K562 (cell line): ENCODE results near the gene OR13F1. TPM values are rescaled to one million over a fixed set of nuclear protein-coding genes. Genes with fewer than 3 reads are reported as not detected.

Experiments
- ATAC-seq: fragments of 200-7000 bp; cut with Tn5 transposase; 3 replicates; pipeline ENCODE4 v1.9.1; 2020; ENCODE audit warnings: moderate library complexity
- BruUV-seq: library from RNA; stranded (reverse); fragments of 400-500 nt; replicated peaks from 2 replicates; lab custom pipeline; 2021; lab: Mats Ljungman, UMichigan
- CTCF ChIA-PET: fragments of 300-600 bp; formaldehyde crosslinking; extraction: SDS; loops from one replicate; lab custom pipeline; 2021; ENCODE audit warnings: low intra/inter-chr PET ratio; lab: Yijun Ruan, JAX
- POLR2A ChIA-PET: fragments of 300-600, 350-650 bp; sonication (Branson Sonifier 250); formaldehyde crosslinking; extraction: SDS; loops from one replicate; lab custom pipeline; 2021; ENCODE audit warnings: antibody characterized with exemption, inconsistent platforms; lab: Yijun Ruan, JAX
- DNase-seq, 4 experiments: peaks; one replicate each; pipeline versions ENCODE4 v3.0.0 to v3.0.0-alpha.2; 2011 to 2018; ENCODE audit warnings: low spot score in 3 of 4, mixed read lengths in 3 of 4; ENCODE audit errors: extremely low read depth in 1 of 4
- FAIRE-seq: peaks from 2 replicates; lab custom pipeline; 2011; peaks lifted over from hg19 to GRCh38; lab: Jason Lieb, UNC
- H2AFZ ChIP-seq: 2 replicates; pipeline ENCODE4 v1.6.0; 2011; ENCODE audit warnings: low read depth, low read length, control low read depth, inconsistent platforms
- H3K27ac ChIP-seq: fragments of 200-600 bp; 3 replicates; pipeline ENCODE4 v1.8.0; 2011; ENCODE audit warnings: low read depth, mild to moderate bottlenecking, control low read depth, inconsistent platforms, low read length, moderate library complexity, mixed read lengths; ENCODE audit errors: extremely low read depth
- H3K27me3 ChIP-seq, 2 experiments: fragments of 300-600 bp in 1 of 2; 2 replicates in 1 of 2; 3 replicates in 1 of 2; pipeline versions ENCODE4 v1.6.0 to v1.8.0; 2011; ENCODE audit warnings: inconsistent platforms in 2 of 2, low read length in 2 of 2, mild to moderate bottlenecking in 1 of 2, mixed read lengths in 1 of 2, moderate library complexity in 1 of 2; ENCODE audit not compliant: control insufficient read depth in 2 of 2, insufficient read depth in 2 of 2
- H3K36me3 ChIP-seq: fragments of 300-600 bp; 3 replicates; pipeline ENCODE4 v1.8.0; 2011; ENCODE audit warnings: mild to moderate bottlenecking, low read length, inconsistent platforms; ENCODE audit not compliant: control insufficient read depth, insufficient read depth
- H3K4me1 ChIP-seq, 2 experiments: fragments of 200-600 bp in 1 of 2; replicated peaks in 1 of 2; 2 replicates in 1 of 2; 3 replicates in 1 of 2; pipeline versions ENCODE4 v1.5.1 to v1.8.0; 2011; ENCODE audit warnings: inconsistent platforms in 2 of 2, low read length in 2 of 2, mild to moderate bottlenecking in 1 of 2, mixed read lengths in 1 of 2, moderate library complexity in 1 of 2; ENCODE audit not compliant: control insufficient read depth in 2 of 2, insufficient read depth in 2 of 2
- H3K4me2 ChIP-seq: 2 replicates; pipeline ENCODE4 v1.6.1; 2011; ENCODE audit warnings: low read length, control low read depth, inconsistent platforms, mixed read lengths; ENCODE audit not compliant: insufficient read depth
- H3K4me3 ChIP-seq: fragments of 200-600 bp; sonication (generic), shearing (Covaris generic); 2 replicates; pipeline ENCODE4 v1.5.1; 2016; ENCODE audit warnings: control low read depth, inconsistent platforms
- H3K79me2 ChIP-seq: fragments of 200-600 bp; 3 replicates; pipeline ENCODE4 v1.8.0; 2011; ENCODE audit warnings: low read length, inconsistent platforms; ENCODE audit not compliant: control insufficient read depth, insufficient read depth
- H3K9ac ChIP-seq, 2 experiments: 2 replicates each; pipeline versions ENCODE4 v1.6.0 to v1.6.1; 2011; ENCODE audit warnings: low read depth in 2 of 2, low read length in 2 of 2, control low read depth in 1 of 2, inconsistent platforms in 1 of 2, mild to moderate bottlenecking in 1 of 2, mixed read lengths in 1 of 2; ENCODE audit not compliant: insufficient read depth in 1 of 2
- H3K9me1 ChIP-seq: one replicate; pipeline ENCODE4 v1.6.0; 2011; ENCODE audit warnings: inconsistent platforms, mild to moderate bottlenecking, low read length, moderate library complexity; ENCODE audit not compliant: control insufficient read depth, insufficient read depth
- H3K9me3 ChIP-seq: replicated peaks from 2 replicates; pipeline ENCODE4 v1.5.1; 2011; ENCODE audit warnings: low read depth, low read length, inconsistent platforms; ENCODE audit not compliant: control insufficient read depth, insufficient read depth
- H4K20me1 ChIP-seq: replicated peaks from 2 replicates; pipeline ENCODE4 v1.6.1; 2011; ENCODE audit warnings: low read length, inconsistent platforms, mixed read lengths; ENCODE audit not compliant: control insufficient read depth, insufficient read depth
- CREB3L1 ChIP-seq: fragments of 450-650 bp; IDR thresholded peaks from 2 replicates; pipeline ENCODE4 v1.6.1; 2014; ENCODE audit warnings: low read depth, mild to moderate bottlenecking, moderate library complexity, borderline replicate concordance
- GTF2B ChIP-seq: IDR thresholded peaks from 2 replicates; pipeline ENCODE4 v1.6.1; 2011; ENCODE audit not compliant: insufficient read length; ENCODE audit errors: extremely low read depth
- RBM34 ChIP-seq: fragments of 200-400 bp; formaldehyde crosslinking; IDR thresholded peaks from 2 replicates; pipeline ENCODE4 v1.6.1; 2018; ENCODE audit warnings: low read length, borderline replicate concordance; ENCODE audit not compliant: insufficient read depth
- SREBF1 ChIP-seq: fragments of 150-350 bp; IDR thresholded peaks from 2 replicates; pipeline ENCODE4 v1.6.1; 2014; ENCODE audit warnings: antibody characterized with exemption, low read depth, low read length, borderline replicate concordance
- XRCC3 ChIP-seq: fragments of 450-650 bp; IDR thresholded peaks from 2 replicates; pipeline ENCODE4 v1.6.1; 2017; ENCODE audit warnings: mild to moderate bottlenecking, moderate library complexity
- ZBTB40 ChIP-seq, 2 experiments: fragments of 450-650 bp in 1 of 2; sonication (generic) in 1 of 2; formaldehyde crosslinking in 1 of 2; IDR thresholded peaks; 2 replicates each; pipeline versions ENCODE4 v1.7.1 to v1.9.0; 2016 to 2022; ENCODE audit warnings: inconsistent platforms in 1 of 2, mild to moderate bottlenecking in 1 of 2, missing genetic modification reagents in 1 of 2
- ZNF143 ChIP-seq: sonication (generic); formaldehyde crosslinking; IDR thresholded peaks from 2 replicates; pipeline ENCODE4 v1.9.0; 2022; ENCODE audit warnings: mild to moderate bottlenecking, missing genetic modification reagents
- ZNF695 ChIP-seq: fragments of 450-650 bp; formaldehyde crosslinking; IDR thresholded peaks from 2 replicates; pipeline ENCODE4 v1.4.0; 2020; ENCODE audit warnings: mild to moderate bottlenecking, moderate library complexity
- in situ Hi-C: fragments of 300-500 bp; cut with MboI; formaldehyde crosslinking; loops from 4 replicates; pipeline ENCODE4 v1.15.0; 2018; ENCODE audit warnings: inconsistent platforms, mixed read lengths
- intact Hi-C: fragments of 100-400 bp; cut with micrococcal nuclease; formaldehyde crosslinking; loops from 2 replicates; pipeline ENCODE4 v1.14.2; 2022
- polyA plus RNA-seq, 8 experiments: library from polyadenylated mRNA; depleted of rRNA in 4 of 8; stranded (reverse) in 5 of 8; unstranded in 3 of 8; fragments of >200 nt; fragmentation: Nextera tagmentation in 2 of 8; fragmentation: Illumina TruSeq in 1 of 8; extraction: Ambion mirVana in 2 of 8; extraction: Trizol in 1 of 8; gene quantifications; 2 replicates each; pipeline versions ENCODE4 v1.2.1 to v1.2.3, GENCODE V29; 2011 to 2014; ENCODE audit warnings: inconsistent platforms in 1 of 8, missing spikeins in 1 of 8
- total RNA-seq, 7 experiments: library from RNA; depleted of rRNA in 6 of 7; stranded (reverse); fragments of >200 nt in 6 of 7; fragmentation: Illumina TruSeq in 2 of 7; extraction: Trizol in 2 of 7; gene quantifications; 2 replicates each; pipeline versions ENCODE4 v1.2.1 to v1.2.3, GENCODE V29; 2011 to 2021; ENCODE audit warnings: low replicate concordance in 1 of 7

The OR13F1 gene
- total and polyA plus RNA-seq, 9 of the 15 experiments (the other 6 are each of a cell fraction or from before 2014, with no cell fraction given), result not detected

GRCh38 chr9:104506565-104506964, 2.5 kb downstream of the OR13F1 start:
- in situ Hi-C loops (no loop called here), intact Hi-C loops (no loop called here)
- ATAC-seq (no peak), FAIRE-seq (no peak), DNase-seq (no peak)
- Histone ChIP-seq H3K4me1 (no peaks in the 10 kb centered on the region), H3K27me3 (no peaks in the 10 kb centered on the region), H3K4me3 (no peak overlapping the region), H3K79me2 (no peaks in the 10 kb centered on the region), H3K4me2 (no peak overlapping the region), H2AFZ (no peak overlapping the region), H3K36me3 (no peaks in the 10 kb centered on the region), H3K27ac (no peak overlapping the region), H3K9me3 (peaks cover 2% of the 10 kb centered on the region), H3K9me1 (no peaks in the 10 kb centered on the region), H4K20me1 (no peaks in the 10 kb centered on the region), H3K9ac (no peak overlapping the region)
- ChIA-PET POLR2A (no interaction called here), CTCF (no interaction called here)
- BruUV-seq, result no TSS peak
- TF ChIP-seq ZNF695 (no peak), CREB3L1 (no peak), RBM34 (no peak), ZNF143 (CRISPR knock-in tag) (no peak), ZBTB40 (IDR thresholded peaks at IDR 0.05) (no peak), ZBTB40 (CRISPR knock-in tag; IDR thresholded peaks at IDR 0.05) (no peak), GTF2B (no peak), SREBF1 (no peak), XRCC3 (no peak)
